ENCODE results near the gene RBFOX1.

The RBFOX1 gene

GRCh38 chr16:7597677-7598076, 265.0 kb downstream of the RBFOX1 start:
- TF ChIP-seq, protein P1, sequence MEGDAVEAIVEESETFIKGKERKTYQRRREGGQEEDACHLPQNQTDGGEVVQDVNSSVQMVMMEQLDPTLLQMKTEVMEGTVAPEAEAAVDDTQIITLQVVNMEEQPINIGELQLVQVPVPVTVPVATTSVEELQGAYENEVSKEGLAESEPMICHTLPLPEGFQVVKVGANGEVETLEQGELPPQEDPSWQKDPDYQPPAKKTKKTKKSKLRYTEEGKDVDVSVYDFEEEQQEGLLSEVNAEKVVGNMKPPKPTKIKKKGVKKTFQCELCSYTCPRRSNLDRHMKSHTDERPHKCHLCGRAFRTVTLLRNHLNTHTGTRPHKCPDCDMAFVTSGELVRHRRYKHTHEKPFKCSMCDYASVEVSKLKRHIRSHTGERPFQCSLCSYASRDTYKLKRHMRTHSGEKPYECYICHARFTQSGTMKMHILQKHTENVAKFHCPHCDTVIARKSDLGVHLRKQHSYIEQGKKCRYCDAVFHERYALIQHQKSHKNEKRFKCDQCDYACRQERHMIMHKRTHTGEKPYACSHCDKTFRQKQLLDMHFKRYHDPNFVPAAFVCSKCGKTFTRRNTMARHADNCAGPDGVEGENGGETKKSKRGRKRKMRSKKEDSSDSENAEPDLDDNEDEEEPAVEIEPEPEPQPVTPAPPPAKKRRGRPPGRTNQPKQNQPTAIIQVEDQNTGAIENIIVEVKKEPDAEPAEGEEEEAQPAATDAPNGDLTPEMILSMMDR (IDR thresholded peaks at IDR 0.05; ENCODE audit: poor library complexity, severe bottlenecking): no peak
- Histone ChIP-seq H3K4me3 (ENCODE audit: severe bottlenecking) (no peak overlapping the region), H3K27ac (ENCODE audit: poor library complexity, severe bottlenecking) (no peak overlapping the region), H3K9me3 (ENCODE audit: severe bottlenecking) (peaks cover 2% of the 10 kb centered on the region), H3K27me3 (ENCODE audit: insufficient read depth, poor library complexity, severe bottlenecking) (no peaks in the 10 kb centered on the region), H3K36me3 (ENCODE audit: low read depth) (no peaks in the 10 kb centered on the region), H3K4me1 (ENCODE audit: insufficient read depth, poor library complexity, severe bottlenecking) (no peaks in the 10 kb centered on the region)
- DNase-seq (ENCODE audit: low spot score) (no peak), ATAC-seq (ENCODE audit: low read depth) (no peak)

GRCh38 chr16:7601100-7601499, 268.5 kb downstream of the RBFOX1 start:
- H3K4me3 ChIP-seq (ENCODE audit: severe bottlenecking): no peak overlapping the region
- no peaks in the 10 kb centered on the region for H3K36me3 ChIP-seq (ENCODE audit: low read depth)
- H3K27ac ChIP-seq (ENCODE audit: poor library complexity, severe bottlenecking): no peak overlapping the region
- DNase-seq (ENCODE audit: low spot score) (no peak), ATAC-seq (ENCODE audit: low read depth) (no peak)
- peaks cover 5% of the 10 kb centered on the region for H3K9me3 ChIP-seq (ENCODE audit: severe bottlenecking)
- H3K4me1 ChIP-seq (ENCODE audit: insufficient read depth, poor library complexity, severe bottlenecking): no peaks in the 10 kb centered on the region
- no peaks in the 10 kb centered on the region for H3K27me3 ChIP-seq (ENCODE audit: insufficient read depth, poor library complexity, severe bottlenecking)
- TF ChIP-seq, protein P1 (IDR thresholded peaks at IDR 0.05; ENCODE audit: poor library complexity, severe bottlenecking): no peak

DNA sequence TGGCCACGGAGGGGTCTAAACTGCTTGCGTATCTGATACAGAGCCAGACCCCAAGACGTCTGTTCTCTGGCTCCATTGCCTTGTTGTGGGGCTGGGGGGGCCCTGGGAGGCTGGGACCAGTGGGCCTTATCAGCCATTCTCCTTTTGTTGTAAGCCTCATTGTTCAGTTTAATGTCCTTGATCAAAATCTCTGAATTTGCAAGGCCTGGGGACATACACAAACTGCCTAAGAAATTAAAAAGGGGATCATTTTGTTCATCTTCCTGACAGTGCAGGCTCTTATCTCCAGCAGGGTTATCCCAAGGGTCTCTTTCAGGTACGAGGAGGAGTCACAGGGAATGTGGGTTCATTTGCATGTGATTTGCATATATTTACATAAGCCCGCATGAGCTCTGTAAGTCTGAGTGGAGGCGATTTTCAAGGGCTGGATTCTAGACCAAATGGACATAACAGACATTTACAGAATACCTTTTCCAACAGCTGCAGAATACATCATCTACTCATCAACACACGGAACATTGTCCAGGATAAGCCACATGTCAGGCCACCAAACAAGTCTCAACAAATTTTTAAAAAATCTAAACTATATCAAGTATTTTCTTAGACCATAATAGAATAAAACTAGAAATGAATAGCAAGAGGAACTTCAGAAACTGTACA, 269.8 kb downstream of the RBFOX1 start:
- TF ChIP-seq, protein P1 (IDR thresholded peaks at IDR 0.05; ENCODE audit: poor library complexity, severe bottlenecking): no peak
- no peaks in the 10 kb centered on the region for H3K27me3 ChIP-seq (ENCODE audit: insufficient read depth, poor library complexity, severe bottlenecking)
- ATAC-seq (ENCODE audit: low read depth) (no peak), DNase-seq (ENCODE audit: low spot score) (no peak)
- H3K4me1 ChIP-seq (ENCODE audit: insufficient read depth, poor library complexity, severe bottlenecking): no peaks in the 10 kb centered on the region
- H3K9me3 ChIP-seq (ENCODE audit: severe bottlenecking): peaks cover 5% of the 10 kb centered on the region
- no peaks in the 10 kb centered on the region for H3K36me3 ChIP-seq (ENCODE audit: low read depth)
- no peak overlapping the region for H3K4me3 ChIP-seq (ENCODE audit: severe bottlenecking)
- no peak overlapping the region for H3K27ac ChIP-seq (ENCODE audit: poor library complexity, severe bottlenecking)

GRCh38 chr16:7605812-7606211, 273.2 kb downstream of the RBFOX1 start:
- DNase-seq (ENCODE audit: low spot score): no peak
- no peaks in the 10 kb centered on the region for H3K27me3 ChIP-seq (ENCODE audit: insufficient read depth, poor library complexity, severe bottlenecking)

GRCh38 chr16:7612671-7613070, 280.0 kb downstream of the RBFOX1 start:
- no peak for ATAC-seq (ENCODE audit: low read depth)
- no peak overlapping the region for H3K27ac ChIP-seq (ENCODE audit: poor library complexity, severe bottlenecking)
- no peak for DNase-seq (ENCODE audit: low spot score)
- no peaks in the 10 kb centered on the region for H3K27me3 ChIP-seq (ENCODE audit: insufficient read depth, poor library complexity, severe bottlenecking)
- no peaks in the 10 kb centered on the region for H3K4me1 ChIP-seq (ENCODE audit: insufficient read depth, poor library complexity, severe bottlenecking)
- H3K36me3 ChIP-seq (ENCODE audit: low read depth): no peaks in the 10 kb centered on the region
- H3K4me3 ChIP-seq (ENCODE audit: severe bottlenecking): no peak overlapping the region
- no peaks in the 10 kb centered on the region for H3K9me3 ChIP-seq (ENCODE audit: severe bottlenecking)
- TF ChIP-seq, protein P1 (IDR thresholded peaks at IDR 0.05; ENCODE audit: poor library complexity, severe bottlenecking): no peak

More at GRCh38 chr16:7605812-7606211, 273.2 kb downstream of the RBFOX1 start:
- H3K27ac ChIP-seq (ENCODE audit: poor library complexity, severe bottlenecking): no peak overlapping the region
- peaks cover 3% of the 10 kb centered on the region for H3K9me3 ChIP-seq (ENCODE audit: severe bottlenecking)
- H3K36me3 ChIP-seq (ENCODE audit: low read depth): no peaks in the 10 kb centered on the region
- TF ChIP-seq, protein P1 (IDR thresholded peaks at IDR 0.05; ENCODE audit: poor library complexity, severe bottlenecking): no peak
- no peak for ATAC-seq (ENCODE audit: low read depth)
- no peaks in the 10 kb centered on the region for H3K4me1 ChIP-seq (ENCODE audit: insufficient read depth, poor library complexity, severe bottlenecking)
- H3K4me3 ChIP-seq (ENCODE audit: severe bottlenecking): no peak overlapping the region

Measured in RWPE2 (cell line).